BJ (cell line): ENCODE results near the gene PPIE. TPM values are rescaled to one million over a fixed set of nuclear protein-coding genes. Genes with fewer than 3 reads are reported as not detected.

Source experiments
- CTCF ChIA-PET: fragments of 350-600 bp; formaldehyde crosslinking; extraction: SDS; loops from one replicate; lab custom pipeline; 2021; ENCODE audit warnings: antibody characterized with exemption, inconsistent platforms; lab: Yijun Ruan, JAX
- POLR2A ChIA-PET: fragments of 300-600 bp; sonication (Branson Sonifier 250); formaldehyde crosslinking; extraction: SDS; loops from one replicate; lab custom pipeline; 2021; ENCODE audit warnings: antibody characterized with exemption; lab: Charles Lee
- DNase-seq: peaks from one replicate; pipeline ENCODE4 v3.0.0-alpha.2; 2011; ENCODE audit warnings: low read depth
- H3K27me3 ChIP-seq: 2 replicates; pipeline ENCODE4 v1.6.0; 2011; ENCODE audit warnings: low read length; ENCODE audit not compliant: control insufficient read depth, insufficient read depth
- H3K36me3 ChIP-seq: 2 replicates; pipeline ENCODE4 v1.5.1; 2011; ENCODE audit warnings: low read length; ENCODE audit not compliant: control insufficient read depth, insufficient read depth
- H3K4me3 ChIP-seq: 2 replicates; pipeline ENCODE4 v1.5.1; 2011; ENCODE audit warnings: low read depth, mild to moderate bottlenecking, control low read depth, low read length
- CTCF ChIP-seq: IDR thresholded peaks from 2 replicates; pipeline ENCODE4 v1.5.1; 2011; ENCODE audit warnings: low read depth, mild to moderate bottlenecking, control low read depth, inconsistent platforms, low read length, moderate library complexity; ENCODE audit not compliant: insufficient read depth
- polyA plus RNA-seq: library from polyadenylated mRNA; depleted of rRNA; stranded (reverse); fragments of >200 nt; gene quantifications from 2 replicates; pipeline ENCODE4 v1.2.3, GENCODE V29; 2011

Gene PPIE
- polyA plus RNA-seq, 1 experiment: 89.6 TPM

DNA sequence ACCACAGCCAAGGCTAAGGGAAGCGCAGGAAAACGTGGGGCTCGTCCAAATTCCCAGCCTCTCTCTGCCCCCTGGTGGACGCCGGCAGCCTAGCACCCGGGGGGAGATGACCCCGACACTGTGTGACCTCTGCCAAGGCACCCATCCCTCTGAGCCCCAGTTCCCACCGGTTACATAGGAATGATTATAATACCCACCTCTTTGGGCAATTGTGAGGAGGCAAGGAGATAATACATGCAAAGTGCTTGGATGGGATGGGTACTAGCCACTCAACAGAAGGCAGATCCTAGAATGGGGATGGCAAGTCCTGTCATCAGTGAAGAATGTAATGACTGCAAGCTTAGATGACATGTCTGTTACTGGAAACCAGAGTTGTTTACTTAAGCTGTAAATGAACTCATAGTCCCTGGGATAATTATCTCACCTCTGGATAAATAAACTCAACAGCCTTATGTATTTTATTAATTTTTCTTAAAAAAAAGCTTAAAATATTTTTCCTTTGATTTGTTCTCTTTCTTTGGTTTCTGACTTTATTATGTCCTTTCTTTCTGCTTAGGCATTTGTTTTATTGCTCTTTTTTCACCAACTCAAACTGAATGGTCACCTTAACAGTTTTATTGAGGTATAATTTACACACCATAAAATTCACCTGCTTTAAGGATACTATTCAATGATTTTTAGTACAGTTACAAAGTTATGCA is 61.2 kb downstream of the PPIE start:
- ChIA-PET CTCF (interaction anchor here (0.6 to 2.0 kb wide), 12 partner anchors 10 to 919 kb away, joined by 3 to 12 read pairs (median 4); partner anchors contain the start of gene PPIE), POLR2A (no interaction called here)
- no peak overlapping the region for H3K4me3 ChIP-seq
- no peaks in the 10 kb centered on the region for H3K36me3 ChIP-seq
- peak; percentile 86 for TF ChIP-seq CTCF
- H3K27me3 ChIP-seq: peaks cover 4% of the 10 kb centered on the region; the same call in 1 of the 2 replicates
- peak; percentile 17 for DNase-seq

GRCh38 chr1:39800471-39800835 is 61.8 kb downstream of the PPIE start:
- no peak overlapping the region for H3K4me3 ChIP-seq
- POLR2A ChIA-PET: no interaction called here
- no peaks in the 10 kb centered on the region for H3K36me3 ChIP-seq
- H3K27me3 ChIP-seq: peaks cover 4% of the 10 kb centered on the region; the same call in 1 of the 2 replicates
- DNase-seq: no peak
- no peak for TF ChIP-seq CTCF
- CTCF ChIA-PET: interaction anchor here (0.6 to 2.0 kb wide), 12 partner anchors 10 to 920 kb away, joined by 3 to 12 read pairs (median 4); partner anchors contain the start of gene PPIE

GRCh38 chr1:39802496-39803260 is 64.0 kb downstream of the PPIE start:
- no peaks in the 10 kb centered on the region for H3K36me3 ChIP-seq
- CTCF ChIA-PET: no interaction called here
- H3K4me3 ChIP-seq: no peak overlapping the region
- TF ChIP-seq CTCF: no peak
- POLR2A ChIA-PET: no interaction called here
- DNase-seq: no peak
- no peaks in the 10 kb centered on the region for H3K27me3 ChIP-seq

DNA sequence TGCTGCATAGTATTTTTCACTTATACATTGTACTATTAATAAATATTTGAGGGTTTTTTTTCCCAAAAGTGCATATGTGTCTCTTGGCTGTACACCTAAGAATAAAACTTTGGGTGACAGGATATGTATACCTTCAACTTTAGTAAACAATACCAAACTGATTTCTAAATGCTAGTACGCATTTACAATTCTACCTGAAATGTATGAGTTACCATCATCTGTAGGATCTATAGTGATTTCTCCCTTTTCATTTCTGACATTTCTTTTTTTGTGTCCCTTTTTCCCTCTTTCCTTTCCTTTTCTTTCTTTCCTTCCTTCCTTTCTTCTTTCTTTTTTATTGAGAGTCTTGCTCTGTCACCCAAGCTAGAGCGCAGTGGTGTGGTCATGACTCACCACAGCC is 66.7 kb downstream of the PPIE start:
- TF ChIP-seq CTCF: no peak
- Histone ChIP-seq H3K4me3 (no peak overlapping the region), H3K36me3 (no peaks in the 10 kb centered on the region), H3K27me3 (peaks cover 2% of the 10 kb centered on the region; the same call in 1 of the 2 replicates)
- DNase-seq: no peak
- ChIA-PET CTCF (interaction anchor here (0.5 to 1.4 kb wide), 3 partner anchors 36 to 152 kb away, joined by 3 to 4 read pairs (median 3); no protein-coding TSS in a partner anchor), POLR2A (no interaction called here)
